Ishikawa (cell line): ENCODE measurements around the gene PINLYP.

ENCODE experiments used
- CEBPB ChIP-seq: IDR thresholded peaks from 2 replicates; pipeline ENCODE4 v1.6.1; 2012
- CREB1 ChIP-seq: IDR thresholded peaks from 2 replicates; pipeline ENCODE4 v1.6.1; 2012; ENCODE audit warnings: low read depth
- EGR1 ChIP-seq: IDR thresholded peaks from 2 replicates; pipeline ENCODE4 v1.6.1; 2012
- EP300 ChIP-seq: IDR thresholded peaks from 2 replicates; pipeline ENCODE4 v1.6.1; 2012; ENCODE audit warnings: borderline replicate concordance
- FOXM1 ChIP-seq: IDR thresholded peaks from 2 replicates; pipeline ENCODE4 v1.6.1; 2012; ENCODE audit warnings: low read depth, borderline replicate concordance
- MAX ChIP-seq: IDR thresholded peaks from 2 replicates; pipeline ENCODE4 v1.6.1; 2012
- NFIC ChIP-seq: IDR thresholded peaks from 2 replicates; pipeline ENCODE4 v1.6.1; 2012
- RAD21 ChIP-seq: IDR thresholded peaks from 2 replicates; pipeline ENCODE4 v1.6.1; 2012; ENCODE audit warnings: low read depth
- REST ChIP-seq: IDR thresholded peaks from 2 replicates; pipeline ENCODE4 v1.6.1; 2012; ENCODE audit warnings: low read depth, mild to moderate bottlenecking
- TAF1 ChIP-seq: IDR thresholded peaks from 2 replicates; pipeline ENCODE4 v1.6.1; 2012; ENCODE audit warnings: low read depth, mild to moderate bottlenecking
- TCF12 ChIP-seq: IDR thresholded peaks from 2 replicates; pipeline ENCODE4 v1.6.1; 2012; ENCODE audit warnings: low read depth
- TEAD4 ChIP-seq: IDR thresholded peaks from 2 replicates; pipeline ENCODE4 v1.6.1; 2012
- USF1 ChIP-seq: IDR thresholded peaks from 2 replicates; pipeline ENCODE4 v1.6.1; 2012
- YY1 ChIP-seq: IDR thresholded peaks from 2 replicates; pipeline ENCODE4 v1.6.1; 2012; ENCODE audit warnings: low read depth
- ZBTB7A ChIP-seq: IDR thresholded peaks from 2 replicates; pipeline ENCODE4 v1.6.1; 2012; ENCODE audit warnings: low read depth

Gene PINLYP

GRCh38 chr19:43600326-43600725 lies 24.7 kb downstream of the PINLYP start:
- TF ChIP-seq USF1: 0 out of 2 replicates have a peak, but pooled peaks have one; percentile 17

GRCh38 chr19:43605875-43606568 lies 30.4 kb downstream of the PINLYP start:
- no peak for TF ChIP-seq ZBTB7A
- TF ChIP-seq EP300: no peak
- TF ChIP-seq MAX: no peak
- no peak for TF ChIP-seq FOXM1
- no peak for TF ChIP-seq YY1

- TF ChIP-seq CREB1 (no peak), NFIC (no peak), TAF1 (no peak), CEBPB (no peak), EGR1 (no peak), FOXM1 (no peak), MAX (no peak), USF1 (no peak), EP300 (no peak), REST (no peak), RAD21 (no peak), TEAD4 (no peak), ZBTB7A (no peak), YY1 (no peak), TCF12 (no peak)
Measured at GRCh38 chr19:43606569-43607229, 31.1 kb downstream of the PINLYP start.

- TF ChIP-seq NFIC: no peak
- TF ChIP-seq TEAD4: no peak
- no peak for TF ChIP-seq TAF1
- no peak for TF ChIP-seq CEBPB
- TF ChIP-seq TCF12: no peak
Measured at GRCh38 chr19:43607238-43608205, 31.9 kb downstream of the PINLYP start.

GRCh38 chr19:43609872-43610271 lies 34.3 kb downstream of the PINLYP start:
- no peak for TF ChIP-seq TCF12
- TF ChIP-seq USF1: no peak
- TF ChIP-seq ZBTB7A: no peak
- TF ChIP-seq EP300: no peak
- no peak for TF ChIP-seq RAD21
- TF ChIP-seq TEAD4: no peak
- TF ChIP-seq TAF1: no peak
- TF ChIP-seq CREB1: no peak
- TF ChIP-seq FOXM1: no peak
- TF ChIP-seq REST: no peak
- no peak for TF ChIP-seq CEBPB
- no peak for TF ChIP-seq MAX
- no peak for TF ChIP-seq YY1
